GM18909 (cell line): Measurements from ENCODE around the gene UTP18.
A peak's percentile ranks its signal among the peaks of the same experiment; 100 is the strongest.
"Not testable (repeated sequence)": the region's sequence is repeated elsewhere in the genome, so short reads cannot be mapped to it uniquely, and the experiment has no call there.

Source experiments
- ATAC-seq: cut with Tn5 transposase; IDR thresholded peaks from one replicate; pipeline ENCODE4 v1.9.1; 2021; ENCODE audit warnings: mild to moderate bottlenecking; ENCODE audit not compliant: unreplicated experiment, poor library complexity

The UTP18 gene

GRCh38 chr17:51260237-51261023 is at the start of gene UTP18:
UTP18 (plus strand) TSS chr17:51260546; CDS start chr17:51260585, 39 bp downstream.
- peak; percentile 78 for ATAC-seq

- ATAC-seq: no peak
These were observed 45.4 kb upstream of the UTP18 start for GRCh38 chr17:51214920-51215319.

- no peak for ATAC-seq
These were observed 42.4 kb upstream of the UTP18 start for GRCh38 chr17:51217946-51218345.

GRCh38 chr17:51221322-51221721 is 39.0 kb upstream of the UTP18 start:
- no peak for ATAC-seq

GRCh38 chr17:51224402-51225262 is 35.7 kb upstream of the UTP18 start:
- no peak for ATAC-seq

GRCh38 chr17:51225523-51225922 is 34.8 kb upstream of the UTP18 start:
- ATAC-seq: not testable (repeated sequence)

GRCh38 chr17:51228161-51228560 is 32.2 kb upstream of the UTP18 start:
- ATAC-seq: no peak

GRCh38 chr17:51229889-51230288 is 30.5 kb upstream of the UTP18 start:
- ATAC-seq: no peak

GRCh38 chr17:51230306-51230705 is 30.0 kb upstream of the UTP18 start:
- no peak for ATAC-seq

- ATAC-seq: no peak
These were observed 28.3 kb upstream of the UTP18 start for GRCh38 chr17:51231999-51232398.

GRCh38 chr17:51234162-51234561 is 26.2 kb upstream of the UTP18 start:
- ATAC-seq: no peak

- ATAC-seq: peak; percentile 78
These were observed 22.0 kb upstream of the UTP18 start for GRCh38 chr17:51238255-51238887.

- ATAC-seq: no peak
These were observed 20.1 kb upstream of the UTP18 start for GRCh38 chr17:51240275-51240674.

- ATAC-seq: no peak
These were observed 16.3 kb upstream of the UTP18 start for GRCh38 chr17:51244041-51244440.

- ATAC-seq: no peak
These were observed 14.8 kb upstream of the UTP18 start for GRCh38 chr17:51245535-51245934.

GRCh38 chr17:51250314-51250840 is 10.0 kb upstream of the UTP18 start:
- no peak for ATAC-seq

- ATAC-seq: no peak
These were observed 9.3 kb upstream of the UTP18 start for GRCh38 chr17:51251010-51251409.

GRCh38 chr17:51255673-51256072 is 4.7 kb upstream of the UTP18 start:
- no peak for ATAC-seq

GRCh38 chr17:51256101-51256500 is 4.2 kb upstream of the UTP18 start:
- no peak for ATAC-seq

GRCh38 chr17:51257150-51258081 is 2.9 kb upstream of the UTP18 start:
- no peak for ATAC-seq
